GM18861 (cell line): ENCODE results near the gene MBTPS1.

Source experiments
- ATAC-seq: cut with Tn5 transposase; IDR thresholded peaks from one replicate; pipeline ENCODE4 v1.9.1; 2021; ENCODE audit not compliant: unreplicated experiment

Gene MBTPS1

GRCh38 chr16:84055366-84055765 lies 61.4 kb downstream of the MBTPS1 start:
- ATAC-seq: no peak

DNA sequence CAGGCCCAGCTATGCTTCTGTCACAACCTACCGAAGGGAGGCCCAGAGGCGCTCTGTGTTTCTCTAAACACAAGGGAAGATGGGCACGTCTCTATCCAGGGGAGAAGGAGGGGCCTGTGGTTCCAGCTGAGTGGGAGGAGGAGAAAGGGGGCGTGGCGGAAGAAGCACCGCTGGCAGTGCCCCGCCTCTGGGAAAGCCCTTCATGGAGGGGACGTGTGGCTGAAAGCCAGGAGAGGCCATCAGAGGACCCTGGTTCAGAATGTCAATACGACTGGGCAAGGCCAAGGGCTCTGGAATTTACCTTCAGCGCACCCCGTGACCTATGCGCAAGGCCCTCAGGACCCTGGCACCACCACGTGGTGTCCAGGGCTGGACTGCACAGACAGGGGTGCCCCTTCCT lies 61.8 kb downstream of the MBTPS1 start:
- ATAC-seq: no peak

GRCh38 chr16:84054271-84054670 lies 62.5 kb downstream of the MBTPS1 start:
- no peak for ATAC-seq

DNA sequence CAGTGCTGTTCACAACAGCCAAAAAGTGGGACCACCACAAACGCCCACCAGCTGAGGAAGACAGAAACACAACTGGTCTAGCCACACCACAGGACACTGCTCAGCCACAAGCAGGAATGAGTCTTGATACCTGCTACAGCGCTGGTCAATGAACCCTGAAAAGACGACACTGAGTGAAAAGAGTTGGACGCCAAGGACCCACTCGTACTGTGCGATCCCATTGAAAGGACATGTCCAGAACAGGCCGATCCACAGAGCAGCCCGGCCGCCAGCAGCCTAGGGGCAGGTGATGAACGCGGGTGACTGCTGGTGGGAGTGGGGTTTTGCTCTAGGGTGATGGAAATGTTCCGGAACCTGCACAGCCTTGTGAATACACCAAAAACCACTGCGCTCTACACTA lies 63.5 kb downstream of the MBTPS1 start:
- no peak for ATAC-seq

DNA sequence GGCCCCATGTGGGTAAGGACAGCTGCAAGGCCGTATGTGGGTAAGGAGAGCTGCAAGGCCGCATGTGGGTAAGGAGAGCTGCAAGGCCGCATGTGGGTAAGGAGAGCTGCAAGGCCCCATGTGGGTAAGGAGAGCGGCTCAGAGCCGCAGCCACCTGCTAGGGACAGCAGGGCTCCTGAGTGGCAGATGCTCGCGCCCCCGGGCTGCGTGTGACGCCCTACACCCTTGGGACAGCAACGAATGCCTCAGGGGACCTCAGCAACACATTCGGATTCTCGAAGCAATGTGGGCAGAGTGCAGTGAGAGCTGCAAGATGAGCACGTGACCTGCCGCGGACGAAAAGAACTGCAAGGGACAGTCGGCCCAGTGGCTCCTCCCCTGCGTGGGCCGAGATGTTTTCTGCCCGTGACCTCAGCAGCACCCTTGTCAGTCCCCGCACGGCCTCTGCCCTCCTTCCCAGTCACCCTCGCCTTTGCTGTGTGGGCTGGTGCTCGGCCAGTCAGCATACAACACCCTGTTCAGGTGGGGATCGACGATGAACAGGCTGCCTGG lies 64.6 kb downstream of the MBTPS1 start:
- ATAC-seq: no peak

DNA sequence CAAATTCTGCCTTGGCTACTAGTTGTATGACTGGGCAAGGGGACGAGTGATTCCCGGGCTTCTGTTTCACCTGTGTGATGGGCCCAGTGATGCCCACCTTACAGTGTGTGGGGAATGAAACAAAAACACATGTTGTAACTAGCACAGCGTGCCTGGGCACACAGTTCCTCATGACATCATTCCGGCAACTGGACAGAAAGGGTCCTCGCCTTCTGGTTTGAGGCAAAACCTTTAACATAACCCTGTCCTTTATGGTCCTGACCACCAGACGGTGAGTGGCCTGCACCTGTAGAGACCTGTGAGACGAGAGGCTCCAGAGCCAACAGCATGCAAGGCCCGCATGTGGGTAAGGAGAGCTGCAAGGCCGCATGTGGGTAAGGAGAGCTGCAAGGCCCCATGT lies 66.4 kb downstream of the MBTPS1 start:
- ATAC-seq: no peak

GRCh38 chr16:84049403-84050060 lies 67.2 kb downstream of the MBTPS1 start:
- ATAC-seq: no peak

- ATAC-seq: no peak
Observed at GRCh38 chr16:84048871-84049270, 67.9 kb downstream of the MBTPS1 start.

GRCh38 chr16:84048270-84048669 lies 68.5 kb downstream of the MBTPS1 start:
- ATAC-seq: no peak

DNA sequence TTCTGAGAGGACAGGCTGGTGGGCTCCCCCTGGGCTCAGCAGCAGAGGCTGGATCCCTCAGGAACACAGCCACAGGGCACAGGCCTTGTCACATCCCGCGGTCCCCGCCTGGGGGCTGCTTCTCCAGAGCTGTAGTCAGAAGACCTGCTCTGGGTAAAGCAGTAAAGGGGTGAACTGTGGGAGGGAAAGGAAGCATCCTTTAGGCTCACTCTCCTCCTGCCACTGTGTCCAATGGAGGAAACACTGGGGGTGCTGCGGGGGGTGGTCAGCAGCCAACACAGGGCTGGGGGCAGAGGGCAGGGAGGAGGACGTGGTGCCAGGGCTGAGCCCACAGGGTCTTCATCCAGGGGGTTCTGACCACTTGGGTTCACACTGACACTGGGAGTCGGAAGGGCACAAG lies 69.1 kb downstream of the MBTPS1 start:
- ATAC-seq: no peak

DNA sequence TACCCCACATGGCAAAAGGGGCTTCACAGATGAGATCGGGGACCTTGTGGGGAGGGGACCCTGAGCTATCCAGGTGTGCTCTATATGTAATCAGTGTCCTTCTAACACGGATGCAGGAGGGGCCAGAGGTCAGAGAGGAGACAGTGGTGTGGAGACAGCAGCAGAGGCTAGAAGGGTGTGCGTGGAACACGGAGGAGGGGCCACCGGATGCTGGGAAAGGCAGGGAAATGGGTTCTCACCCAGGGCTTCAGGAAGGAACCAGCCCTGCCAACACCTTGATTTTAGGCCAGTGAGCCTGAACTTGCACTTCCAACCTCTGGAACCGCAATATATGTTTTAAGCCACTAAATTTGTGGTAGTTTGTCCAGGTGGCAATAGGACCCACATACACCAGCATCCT lies 69.5 kb downstream of the MBTPS1 start:
- ATAC-seq: no peak

- ATAC-seq: no peak
Observed at GRCh38 chr16:84045818-84046470, 70.8 kb downstream of the MBTPS1 start.

DNA sequence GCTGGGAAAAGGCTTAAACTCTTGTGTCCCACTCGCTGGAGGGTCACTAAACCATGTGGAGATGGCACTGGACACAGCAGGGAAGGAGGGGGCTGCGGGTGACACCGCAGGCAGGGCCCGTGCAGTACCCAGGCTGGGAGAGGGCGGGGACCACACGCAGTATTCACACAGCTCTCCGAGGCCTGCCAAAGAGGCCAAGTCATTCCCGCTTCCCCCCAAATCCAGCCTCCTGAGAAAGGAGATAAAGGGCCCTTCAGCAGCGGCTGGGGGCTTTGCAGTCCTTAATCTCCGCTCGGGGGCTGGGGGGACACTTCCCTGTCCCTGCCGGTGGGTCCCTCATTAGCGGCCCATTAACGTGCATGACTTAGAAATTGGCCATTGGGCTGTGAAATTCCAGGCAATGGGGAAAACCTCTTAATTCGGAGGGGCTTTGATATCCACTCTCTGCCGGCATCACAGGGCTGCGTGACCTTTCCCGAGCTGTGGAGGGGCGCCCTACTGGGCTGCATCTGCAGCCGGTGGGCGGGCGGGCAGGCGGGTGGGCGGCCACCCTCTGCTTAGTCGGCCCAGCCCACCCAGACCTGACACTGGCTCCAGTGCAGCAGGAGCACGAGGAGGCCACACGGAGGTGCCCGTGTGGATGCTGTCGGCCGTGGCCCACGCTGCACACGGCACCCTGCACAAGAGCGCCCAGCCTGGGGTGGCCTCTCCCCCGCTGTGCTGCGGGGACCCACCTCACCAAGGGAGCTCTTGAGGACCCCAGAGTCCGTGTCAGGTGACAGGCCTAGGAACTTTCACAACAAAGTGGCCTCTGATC lies 71.5 kb downstream of the MBTPS1 start:
- no peak for ATAC-seq

DNA sequence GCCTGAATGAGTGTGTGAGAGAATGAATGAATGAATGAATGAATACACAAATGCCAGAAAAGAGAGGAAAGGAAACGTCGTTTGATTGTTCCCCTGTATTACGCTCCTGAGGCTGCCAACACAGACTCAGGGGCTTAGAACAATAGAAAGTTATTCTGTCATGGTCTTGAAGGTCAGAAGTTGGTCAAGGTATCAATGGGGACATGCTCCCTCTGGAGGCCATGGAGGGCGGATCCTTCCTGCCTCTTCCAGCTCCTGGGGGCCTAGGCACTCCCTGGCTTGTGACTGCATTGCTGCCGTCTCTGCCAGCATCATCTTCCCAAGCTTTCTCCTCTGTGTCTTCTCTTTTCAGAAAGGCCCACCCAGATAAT lies 72.6 kb downstream of the MBTPS1 start:
- no peak for ATAC-seq

DNA sequence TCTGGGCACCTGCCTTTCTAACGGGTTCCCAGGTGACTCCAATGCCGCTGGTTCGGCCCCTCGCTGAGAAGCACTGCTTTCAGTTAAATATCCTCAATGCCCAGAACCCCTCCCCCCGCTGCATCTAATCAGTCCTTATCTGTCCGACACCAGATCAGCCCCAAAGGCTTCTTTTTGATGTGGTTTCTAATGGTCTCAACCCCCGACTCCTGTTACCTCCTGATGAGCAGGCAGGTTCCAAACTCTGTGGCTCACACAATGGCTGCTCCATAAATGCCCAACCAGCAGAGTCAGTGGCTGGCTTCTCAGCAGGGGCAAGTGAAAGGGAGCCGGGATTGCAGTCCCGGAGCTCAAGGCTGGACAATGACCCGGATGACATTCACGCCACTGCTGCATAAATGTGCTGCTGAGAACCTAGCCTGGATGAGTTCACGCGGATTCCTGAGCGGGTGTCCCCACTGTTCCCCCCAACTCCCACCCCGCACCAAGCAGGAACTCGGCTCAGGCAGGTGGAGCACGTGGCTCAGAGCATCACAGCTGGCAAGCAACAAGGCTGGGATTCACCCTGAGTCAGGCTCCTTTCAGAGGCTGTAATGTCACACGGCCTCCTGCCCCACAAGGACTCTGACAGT lies 73.1 kb downstream of the MBTPS1 start:
- no peak for ATAC-seq

DNA sequence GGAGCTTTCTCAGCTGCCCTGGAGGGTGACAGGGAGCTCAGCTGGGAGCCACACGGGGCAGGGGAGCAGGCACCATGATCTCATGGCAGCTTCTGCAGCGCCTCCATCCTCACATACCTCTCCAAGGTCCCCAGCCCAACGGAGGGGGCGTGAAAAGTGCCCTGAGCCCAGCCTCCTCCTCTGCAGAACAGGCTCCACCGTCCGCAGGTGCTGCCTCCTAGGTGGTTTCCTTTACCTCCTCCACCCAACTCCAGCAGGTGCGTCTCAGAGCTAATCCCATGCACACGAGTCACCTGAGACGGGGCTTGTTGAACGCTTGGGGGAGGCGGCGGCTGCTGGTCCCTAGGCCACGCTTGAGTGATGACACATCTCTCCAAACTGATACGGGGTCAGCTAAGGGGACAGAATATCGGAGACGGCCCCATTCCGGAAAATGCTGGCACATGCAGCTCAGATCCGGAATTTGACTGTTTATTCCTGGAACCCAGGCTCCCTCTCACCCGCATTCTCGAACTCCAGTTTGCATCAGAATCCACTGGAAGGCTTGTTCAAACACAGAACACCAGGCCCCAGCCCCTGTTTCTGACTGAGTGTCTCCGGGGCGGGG lies 73.8 kb downstream of the MBTPS1 start:
- ATAC-seq: no peak

GRCh38 chr16:84042308-84042878 lies 74.3 kb downstream of the MBTPS1 start, which contains the start of gene SLC38A8:
Gene SLC38A8, minus strand, starts transcription at chr16:84042795. Its CDS starts 638 bp downstream, at chr16:84042157.
- ATAC-seq: no peak

GRCh38 chr16:84041881-84042280 lies 74.9 kb downstream of the MBTPS1 start:
- ATAC-seq: no peak

GRCh38 chr16:84040823-84041820 lies 75.6 kb downstream of the MBTPS1 start:
- ATAC-seq: no peak
